DMS53 (cell line): ENCODE measurements around the gene AGO4.

Source experiments
- DNase-seq: peaks from one replicate; lab custom pipeline; 2025; lab: John Stamatoyannopoulos, UW

Gene AGO4

GRCh38 chr1:35894656-35895055 is 86.8 kb downstream of the AGO4 start:
- no peak for DNase-seq

- no peak for DNase-seq
Measured at GRCh38 chr1:35899941-35900340, 92.1 kb downstream of the AGO4 start.

GRCh38 chr1:35901235-35901634 is 93.4 kb downstream of the AGO4 start:
- DNase-seq = no peak

GRCh38 chr1:35902671-35903070 is 94.9 kb downstream of the AGO4 start:
- DNase-seq = no peak
